Measurements from ENCODE around the gene PIP4K2A. TPM values are rescaled to one million over a fixed set of nuclear protein-coding genes. Genes with fewer than 3 reads are reported as not detected.

The PIP4K2A gene
- total RNA-seq, 2 experiments from 2014 or later, result 119 to 127 TPM

- ChIA-PET POLR2A (interaction anchor here (0.6 kb wide), 1 partner anchor 113 kb away, joined by 3 read pairs; no protein-coding TSS in a partner anchor), CTCF (no interaction called here)
Observed at GRCh38 chr10:22568928-22569327, 145.4 kb downstream of the PIP4K2A start.

DNA sequence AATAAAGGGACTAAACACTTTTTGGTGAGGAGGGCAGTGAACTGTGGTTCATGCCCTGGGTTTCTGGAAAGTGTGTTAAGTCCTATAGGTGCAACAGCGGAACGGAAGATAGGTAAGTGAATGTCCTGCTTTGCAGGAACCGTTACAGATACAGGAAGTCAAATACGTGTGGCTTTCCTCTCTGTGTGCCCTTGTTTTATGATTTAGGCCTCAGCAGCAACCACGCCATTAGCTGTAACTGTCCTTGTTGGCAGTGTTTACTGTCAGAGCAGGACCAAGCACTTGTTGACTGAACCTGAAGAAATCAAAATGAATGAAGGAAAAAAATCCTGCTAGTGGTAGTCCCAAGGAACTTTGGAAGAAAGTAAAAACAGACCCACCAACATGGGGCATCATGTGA is 150.3 kb downstream of the PIP4K2A start:
- ChIA-PET POLR2A (no interaction called here), CTCF (no interaction called here)

GRCh38 chr10:22561909-22562308 is 152.5 kb downstream of the PIP4K2A start:
- ChIA-PET POLR2A (no interaction called here), CTCF (no interaction called here)

- ChIA-PET CTCF (interaction anchor here (0.7 kb wide), 2 partner anchors 82 to 399 kb away, joined by 3 to 4 read pairs; no protein-coding TSS in a partner anchor), POLR2A (no interaction called here)
Observed at GRCh38 chr10:22560913-22561239, 153.5 kb downstream of the PIP4K2A start.

- ChIA-PET POLR2A (no interaction called here), CTCF (interaction anchor here (1.0 kb wide), 1 partner anchor 25 kb away, joined by 3 read pairs; no protein-coding TSS in a partner anchor)
Observed at GRCh38 chr10:22560096-22560912, 154.1 kb downstream of the PIP4K2A start.

DNA sequence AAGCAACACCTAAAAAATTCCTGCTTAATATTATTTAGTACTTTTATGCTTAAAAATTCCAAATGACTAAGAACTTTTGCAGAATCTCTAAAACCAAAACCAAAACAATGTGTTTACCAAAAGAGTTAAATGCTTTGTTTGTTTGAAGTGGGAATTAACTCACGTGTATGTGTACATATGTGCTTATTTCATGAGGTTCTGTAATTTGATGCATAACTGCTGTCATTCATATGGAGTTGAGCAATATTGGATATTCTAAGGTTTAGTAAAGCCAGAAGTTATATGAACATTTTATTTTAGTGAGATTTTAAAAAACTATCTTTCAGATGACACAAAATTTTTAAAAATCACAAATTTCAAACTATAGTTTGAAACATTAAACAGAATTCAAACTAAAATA is 157.1 kb downstream of the PIP4K2A start:
- CTCF ChIA-PET, result no interaction called here
- POLR2A ChIA-PET, result no interaction called here

DNA sequence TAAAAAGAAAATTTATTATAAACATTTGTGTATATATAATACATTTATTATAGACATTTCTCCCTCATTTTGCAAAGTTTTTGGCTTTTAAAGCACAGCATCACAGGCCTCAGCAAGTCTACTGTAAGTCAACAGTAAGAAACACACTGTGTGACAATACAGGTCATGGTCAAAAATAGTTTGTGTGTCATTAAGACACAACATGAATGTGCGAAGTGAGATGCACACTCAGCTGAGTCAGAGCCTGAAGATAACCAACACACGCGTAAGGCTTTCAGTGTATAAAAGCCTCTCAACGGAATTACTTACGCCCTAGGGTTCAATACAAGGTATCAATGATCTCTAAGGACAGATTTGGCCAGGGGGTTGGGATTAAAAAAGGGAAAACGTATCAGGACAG is 157.6 kb downstream of the PIP4K2A start:
- ChIA-PET POLR2A (no interaction called here), CTCF (no interaction called here)

GRCh38 chr10:22554461-22555182 is 159.8 kb downstream of the PIP4K2A start:
- ChIA-PET POLR2A (interaction anchor here (0.5 kb wide), 1 partner anchor 281 kb away, joined by 4 read pairs; no protein-coding TSS in a partner anchor), CTCF (interaction anchor here (0.6 to 1.6 kb wide), 2 partner anchors 8 to 435 kb away, joined by 4 read pairs; no protein-coding TSS in a partner anchor)

GRCh38 chr10:22553452-22553995 is 160.9 kb downstream of the PIP4K2A start:
- ChIA-PET POLR2A (no interaction called here), CTCF (interaction anchor here (0.6 to 1.6 kb wide), 2 partner anchors 10 to 436 kb away, joined by 4 read pairs; no protein-coding TSS in a partner anchor)

- CTCF ChIA-PET, result interaction anchor here (1.6 kb wide), 1 partner anchor 10 kb away, joined by 4 read pairs; no protein-coding TSS in a partner anchor
- POLR2A ChIA-PET, result no interaction called here
Observed at GRCh38 chr10:22552888-22553378, 161.4 kb downstream of the PIP4K2A start.

GRCh38 chr10:22551681-22552365 is 162.6 kb downstream of the PIP4K2A start:
- POLR2A ChIA-PET, result no interaction called here
- CTCF ChIA-PET, result interaction anchor here (0.7 kb wide), 1 partner anchor 164 kb away, joined by 3 read pairs; no protein-coding TSS in a partner anchor

DNA sequence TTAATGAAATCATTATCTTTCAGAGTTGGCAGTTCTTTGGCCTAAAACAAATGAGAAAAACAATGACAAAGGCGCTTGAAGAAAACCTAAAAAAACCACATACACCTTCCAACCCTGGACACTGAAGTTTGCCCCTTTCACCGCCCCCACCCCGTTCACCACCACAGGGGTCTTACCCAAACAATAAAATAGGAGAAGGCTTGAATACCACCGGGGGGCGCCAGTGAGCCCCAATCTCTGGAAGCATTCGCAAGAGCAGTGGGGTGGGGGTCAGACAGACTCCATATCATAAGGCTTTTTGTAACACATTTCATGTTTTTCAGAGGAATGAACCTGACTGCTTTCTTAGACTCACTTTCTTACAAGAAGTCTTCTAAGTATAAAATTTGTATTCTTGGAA is 163.6 kb downstream of the PIP4K2A start:
- ChIA-PET CTCF (no interaction called here), POLR2A (no interaction called here)

DNA sequence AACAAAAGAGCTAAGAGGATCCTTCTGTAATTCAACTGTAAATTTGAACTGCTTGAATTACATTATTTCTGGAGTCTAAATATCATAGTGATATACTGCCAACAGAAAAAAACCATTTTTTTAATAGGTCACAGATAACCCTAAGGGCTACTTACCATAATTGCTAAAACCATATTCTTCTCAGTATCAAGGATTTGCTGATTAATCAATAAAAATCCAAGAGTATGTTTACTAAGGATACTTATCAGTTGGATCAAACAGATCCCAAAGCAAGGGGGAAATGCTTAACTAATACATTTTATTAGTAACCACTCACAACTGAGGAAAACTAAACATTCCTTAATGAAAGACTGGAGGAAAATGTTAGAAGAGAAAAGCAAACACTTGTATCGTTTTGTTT is 166.0 kb downstream of the PIP4K2A start:
- POLR2A ChIA-PET, result no interaction called here
- CTCF ChIA-PET, result no interaction called here

DNA sequence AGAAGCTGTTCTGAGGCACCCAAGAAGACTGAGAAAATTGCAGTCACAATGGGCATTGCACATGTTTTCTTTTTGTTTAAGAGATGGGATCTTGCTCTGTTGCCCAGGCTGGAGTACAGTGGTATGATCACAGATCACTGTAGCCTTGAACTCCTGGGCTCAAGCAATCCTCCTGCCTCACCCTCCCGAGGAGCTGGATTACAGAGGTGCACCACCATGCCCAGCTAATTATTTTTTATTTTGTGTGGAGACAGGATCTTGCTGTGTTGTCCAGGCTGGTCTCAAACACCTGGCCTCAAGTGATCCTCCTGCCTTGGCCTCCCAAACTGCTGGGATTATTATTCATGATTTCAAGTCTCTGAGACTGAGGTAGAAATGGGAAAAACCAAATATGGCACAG is 168.7 kb downstream of the PIP4K2A start:
- ChIA-PET CTCF (no interaction called here), POLR2A (no interaction called here)

GRCh38 chr10:22544325-22545068 is 169.9 kb downstream of the PIP4K2A start:
- POLR2A ChIA-PET, result interaction anchor here (0.5 to 0.6 kb wide), 2 partner anchors 11 to 1306 kb away, joined by 3 read pairs; no protein-coding TSS in a partner anchor
- CTCF ChIA-PET, result no interaction called here

DNA sequence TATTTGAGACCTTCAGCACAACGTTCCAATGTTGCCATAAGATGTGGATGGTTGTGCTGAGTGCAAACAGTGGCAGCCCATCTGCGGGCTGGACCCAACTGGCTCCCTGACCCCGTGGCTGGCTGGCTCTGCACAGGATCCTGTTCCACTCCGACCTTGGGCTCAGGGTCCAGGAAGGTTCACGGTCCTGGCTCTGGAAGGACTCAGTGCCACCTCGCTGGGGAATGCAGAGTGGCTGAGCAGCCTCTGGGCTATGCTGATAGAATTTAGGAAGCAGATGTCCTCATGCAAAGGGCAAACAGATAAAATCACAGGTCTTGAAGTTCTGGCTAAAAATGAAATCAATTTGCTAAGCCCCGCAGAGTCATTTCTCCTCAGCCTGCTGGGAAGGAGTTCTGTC is 171.6 kb downstream of the PIP4K2A start:
- ChIA-PET POLR2A (no interaction called here), CTCF (no interaction called here)

GRCh38 chr10:22541900-22542299 is 172.5 kb downstream of the PIP4K2A start:
- ChIA-PET POLR2A (no interaction called here), CTCF (no interaction called here)

- POLR2A ChIA-PET, result no interaction called here
- CTCF ChIA-PET, result no interaction called here
Observed at GRCh38 chr10:22539579-22540298, 174.6 kb downstream of the PIP4K2A start.

- CTCF ChIA-PET, result no interaction called here
- POLR2A ChIA-PET, result no interaction called here
Observed at GRCh38 chr10:22537810-22538209, 176.6 kb downstream of the PIP4K2A start.

Data from activated CD8-positive, alpha-beta memory T cell treated with anti-CD3 and anti-CD28 coated beads for 36 hours (primary cell).